HG02678 (cell line): ENCODE results near the gene ZNF892.
"Not testable (repeated sequence)": the region's sequence is repeated elsewhere in the genome, so short reads cannot be mapped to it uniquely, and the experiment has no call there.

Source experiments
- ATAC-seq: cut with Tn5 transposase; IDR thresholded peaks from one replicate; pipeline ENCODE4 v1.9.1; 2021; ENCODE audit warnings: mild to moderate bottlenecking, moderate library complexity; ENCODE audit not compliant: unreplicated experiment

ZNF892 gene

GRCh38 chr2:95207111-95207961 is at the start of gene ZNF892:
ZNF892 (plus strand) TSS chr2:95207521; CDS start chr2:95207816, 295 bp downstream.
- peak; percentile 98 for ATAC-seq

- ATAC-seq: no peak
Observed at GRCh38 chr2:95158441-95158840, 48.9 kb upstream of the ZNF892 start.

GRCh38 chr2:95158891-95159619 is 48.3 kb upstream of the ZNF892 start:
- ATAC-seq: peak; percentile 53

GRCh38 chr2:95159690-95160449 is 47.5 kb upstream of the ZNF892 start, which contains the start of gene ZNF514:
ZNF514 (minus strand) TSS chr2:95159848; CDS start chr2:95153253, 6,595 bp downstream.
- ATAC-seq: peak; percentile 92

- peak; percentile 9 for ATAC-seq
Observed at GRCh38 chr2:95165030-95165370, 42.3 kb upstream of the ZNF892 start.

GRCh38 chr2:95165371-95166064 is 41.8 kb upstream of the ZNF892 start, which contains the start of gene ZNF2:
ZNF2 (plus strand) TSS chr2:95165809; CDS start chr2:95176227, 10,418 bp downstream.
- peak; percentile 94 for ATAC-seq

GRCh38 chr2:95166065-95166763 is 41.1 kb upstream of the ZNF892 start:
- ATAC-seq: peak; percentile 11

- ATAC-seq: no peak
Observed at GRCh38 chr2:95171902-95172301, 35.4 kb upstream of the ZNF892 start.

- ATAC-seq: no peak
Observed at GRCh38 chr2:95174031-95174542, 33.2 kb upstream of the ZNF892 start.

GRCh38 chr2:95179451-95179850 is 27.9 kb upstream of the ZNF892 start:
- no peak for ATAC-seq

GRCh38 chr2:95181774-95182173 is 25.5 kb upstream of the ZNF892 start:
- no peak for ATAC-seq

GRCh38 chr2:95185197-95185596 is 22.1 kb upstream of the ZNF892 start:
- no peak for ATAC-seq

- ATAC-seq: no peak
Observed at GRCh38 chr2:95185973-95186372, 21.3 kb upstream of the ZNF892 start.

GRCh38 chr2:95192956-95193355 is 14.4 kb upstream of the ZNF892 start:
- not testable (repeated sequence) for ATAC-seq

GRCh38 chr2:95203911-95204310 is 3.4 kb upstream of the ZNF892 start:
- ATAC-seq: no peak

- ATAC-seq: no peak
Observed at GRCh38 chr2:95204396-95204795, 2.9 kb upstream of the ZNF892 start.

- no peak for ATAC-seq
Observed at GRCh38 chr2:95206096-95206495, 1.2 kb upstream of the ZNF892 start.

GRCh38 chr2:95208106-95208505 is 785 bp downstream of the ZNF892 start:
- no peak for ATAC-seq

- ATAC-seq: no peak
Observed at GRCh38 chr2:95215018-95215612, 7.8 kb downstream of the ZNF892 start.
